T-helper 22 cell (primary cell): ENCODE measurements around the gene LTC4S.
"Not testable (repeated sequence)": the region's sequence is repeated elsewhere in the genome, so short reads cannot be mapped to it uniquely, and the experiment has no call there.

ENCODE experiments used
- DNase-seq: peaks from one replicate; pipeline ENCODE4 v3.0.0-alpha.2; 2020; ENCODE audit warnings: low read depth

Gene LTC4S

DNA sequence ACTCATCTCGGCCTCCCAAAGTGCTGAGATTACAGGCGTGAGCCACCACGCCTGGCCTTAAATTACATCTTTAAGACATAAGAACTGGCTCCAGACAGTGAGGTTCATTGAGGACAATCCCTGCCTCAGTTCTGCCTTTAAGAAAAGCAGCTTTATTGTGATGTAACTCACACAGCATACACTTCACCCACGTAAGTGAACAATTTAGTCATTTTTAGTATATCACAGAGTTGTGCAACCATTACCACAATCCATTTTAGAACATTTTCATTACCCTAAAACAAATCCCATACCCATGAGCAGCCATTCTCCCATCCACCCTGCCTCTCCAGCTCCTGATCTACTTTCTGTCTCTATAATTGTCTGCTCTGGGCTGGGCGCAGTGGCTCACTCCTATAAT, 24.0 kb upstream of the LTC4S start:
- no peak for DNase-seq

DNA sequence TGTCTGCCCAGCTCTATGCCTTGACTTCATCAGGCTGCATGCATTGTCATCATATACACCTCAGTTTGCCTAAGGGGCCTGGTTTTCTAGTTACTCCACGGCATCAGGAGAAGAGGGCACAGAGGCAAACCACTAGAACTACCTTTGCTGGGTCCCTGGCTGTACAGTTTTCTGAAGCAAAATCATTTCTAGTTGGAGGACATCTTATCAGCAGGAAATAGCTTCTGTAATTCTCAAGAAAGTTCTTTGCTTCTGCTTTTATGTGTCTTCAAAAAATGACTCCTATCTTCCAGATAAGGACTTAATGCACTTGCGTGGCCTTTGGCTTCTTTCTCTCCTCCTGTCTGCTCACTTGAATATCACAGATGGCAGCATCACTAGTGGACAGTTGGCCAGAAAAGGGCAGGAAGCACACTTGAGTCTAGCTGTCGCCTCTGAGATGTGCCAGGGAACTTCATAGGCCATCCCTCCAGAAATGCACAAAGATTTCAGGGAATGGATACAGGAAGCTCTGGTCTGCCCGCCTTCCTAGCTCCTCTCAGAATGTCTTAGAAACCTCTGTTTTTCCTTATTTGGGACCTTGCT, 22.4 kb upstream of the LTC4S start:
- DNase-seq, result no peak

DNA sequence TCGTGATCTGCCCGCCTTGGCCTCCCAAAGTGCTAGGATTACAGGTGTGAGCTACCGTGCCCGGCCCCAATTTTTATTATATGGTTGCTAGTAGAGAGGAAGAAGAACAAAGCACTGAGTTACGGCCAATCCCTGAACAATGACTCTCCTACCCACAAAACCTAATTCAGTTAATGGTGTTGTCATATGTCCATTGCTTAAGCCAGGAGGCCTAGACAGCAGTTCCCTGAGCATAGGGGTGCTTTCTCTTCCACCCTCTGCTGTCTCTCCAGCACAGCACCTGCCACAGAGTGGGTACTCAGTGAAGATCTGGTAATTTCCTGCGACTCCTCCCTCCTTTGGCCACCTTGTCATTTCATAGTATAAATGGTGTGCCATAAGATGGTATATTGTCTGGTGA, 21.4 kb upstream of the LTC4S start:
- DNase-seq, result no peak

DNA sequence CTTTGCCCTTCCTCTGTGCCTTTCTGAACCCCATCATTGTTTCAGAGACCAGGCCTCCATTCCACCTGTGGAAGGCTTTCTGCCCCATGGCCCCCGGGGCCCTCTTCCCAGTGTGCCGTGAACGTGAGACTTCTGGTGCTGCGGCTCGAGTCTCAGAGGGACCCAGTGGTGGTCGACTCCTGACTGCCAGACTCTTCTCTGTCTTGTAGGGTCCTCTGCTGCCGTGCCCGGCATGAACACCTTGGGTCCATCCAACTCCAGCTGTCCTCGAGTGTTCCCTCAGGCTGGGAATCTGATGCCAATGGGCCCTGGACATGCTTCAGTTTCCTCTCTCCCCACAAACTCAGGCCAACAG, 20.1 kb upstream of the LTC4S start:
- no peak for DNase-seq

DNA sequence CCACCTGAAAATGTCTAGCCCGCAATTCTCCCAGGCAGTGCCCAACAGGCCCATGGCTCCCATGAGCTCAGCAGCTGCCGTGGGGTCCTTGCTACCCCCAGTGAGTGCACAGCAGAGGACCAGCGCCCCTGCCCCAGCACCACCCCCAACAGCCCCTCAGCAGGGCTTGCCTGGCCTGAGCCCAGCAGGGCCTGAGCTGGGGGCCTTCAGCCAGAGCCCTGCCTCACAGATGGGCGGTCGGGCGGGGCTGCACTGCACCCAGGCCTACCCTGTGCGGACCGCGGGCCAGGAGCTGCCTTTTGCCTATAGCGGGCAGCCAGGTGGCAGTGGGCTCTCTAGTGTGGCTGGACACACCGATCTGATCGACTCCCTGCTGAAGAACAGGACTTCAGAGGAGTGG, 19.3 kb upstream of the LTC4S start:
- no peak for DNase-seq

- DNase-seq, result no peak
Measured at GRCh38 chr5:179776411-179776938, 17.3 kb upstream of the LTC4S start.

DNA sequence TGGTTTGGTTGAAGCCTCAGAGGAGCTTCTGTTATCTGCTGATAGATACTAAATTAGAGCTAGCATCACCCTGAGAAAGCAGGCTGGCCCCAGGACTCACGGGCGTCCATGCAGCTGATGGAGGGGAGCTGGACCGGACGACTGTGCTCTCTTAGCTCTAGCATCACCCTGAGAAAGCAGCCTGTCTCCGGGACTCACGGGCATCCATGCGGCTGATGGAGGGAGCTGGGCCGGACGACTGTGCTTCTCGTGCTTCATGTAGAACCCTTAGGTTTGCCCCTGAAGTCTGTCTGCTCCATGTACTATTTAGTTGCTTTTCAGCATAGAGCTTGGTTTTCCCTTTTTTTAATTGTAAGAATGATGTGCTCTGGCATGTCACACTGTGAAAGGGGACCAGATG, 16.3 kb upstream of the LTC4S start:
- DNase-seq, result no peak

DNA sequence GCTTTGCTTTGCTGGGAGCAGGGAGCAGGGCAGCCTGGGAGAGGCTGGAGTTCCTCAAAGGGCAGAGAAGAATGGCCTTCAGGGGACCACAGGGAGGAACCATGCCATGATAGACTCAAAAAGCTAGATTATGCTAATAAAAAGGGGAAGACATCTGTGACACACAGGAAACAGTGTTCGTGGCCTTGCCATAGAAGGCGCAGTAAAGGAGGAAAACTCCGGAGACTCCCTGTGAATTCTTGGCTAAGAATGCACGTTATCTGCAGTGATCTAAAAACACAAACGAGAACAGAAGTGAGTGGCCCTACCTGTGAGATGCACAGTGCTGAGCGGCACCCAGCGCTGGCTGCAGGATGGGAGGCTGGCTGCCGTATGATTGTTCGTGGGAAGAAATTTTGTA, 15.9 kb upstream of the LTC4S start:
- DNase-seq, result no peak

- DNase-seq, result no peak
Measured at GRCh38 chr5:179778591-179778990, 15.2 kb upstream of the LTC4S start.

GRCh38 chr5:179779826-179780225, 14.0 kb upstream of the LTC4S start:
- no peak for DNase-seq

- DNase-seq, result no peak
Measured at GRCh38 chr5:179780362-179780761, 13.4 kb upstream of the LTC4S start.

DNA sequence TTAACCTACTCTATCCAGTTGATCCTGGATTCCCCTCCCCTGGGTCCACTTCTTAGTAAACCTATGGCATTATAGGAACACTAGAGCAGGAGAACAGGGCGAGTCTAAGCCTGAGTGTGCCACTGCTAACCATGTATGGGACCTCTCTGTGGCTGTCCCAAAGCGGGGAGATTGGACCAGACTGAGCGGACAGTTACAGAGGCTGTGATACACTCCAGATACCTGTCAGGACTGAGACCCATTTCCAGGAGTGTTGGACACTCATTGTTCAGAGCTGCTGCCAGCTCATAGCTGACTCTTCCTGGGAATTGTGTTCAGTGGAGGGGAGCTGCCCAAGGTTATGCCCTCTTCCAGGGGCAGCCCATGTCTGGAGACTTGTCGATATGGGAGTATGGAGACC, 11.9 kb upstream of the LTC4S start:
- no peak for DNase-seq

DNA sequence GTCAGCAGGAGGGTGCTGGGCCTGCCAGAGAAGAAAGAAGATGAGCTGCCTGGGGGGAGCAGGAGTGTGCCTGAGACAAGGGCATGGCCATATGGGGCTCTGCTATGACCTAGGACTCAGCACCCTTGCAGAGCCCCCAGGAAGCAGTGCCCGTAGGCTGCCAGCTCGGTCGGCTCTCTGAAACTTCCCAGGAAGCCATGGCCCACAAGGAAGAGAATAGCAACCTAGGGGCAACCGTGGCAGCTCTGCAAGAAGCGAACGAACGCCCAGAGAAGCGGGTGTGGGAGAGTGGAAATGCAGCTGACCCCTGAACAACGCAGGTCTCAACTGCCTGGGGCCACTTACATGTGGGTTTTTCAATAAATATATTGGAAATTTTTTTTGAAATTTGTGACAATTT, 10.7 kb upstream of the LTC4S start:
- no peak for DNase-seq

DNA sequence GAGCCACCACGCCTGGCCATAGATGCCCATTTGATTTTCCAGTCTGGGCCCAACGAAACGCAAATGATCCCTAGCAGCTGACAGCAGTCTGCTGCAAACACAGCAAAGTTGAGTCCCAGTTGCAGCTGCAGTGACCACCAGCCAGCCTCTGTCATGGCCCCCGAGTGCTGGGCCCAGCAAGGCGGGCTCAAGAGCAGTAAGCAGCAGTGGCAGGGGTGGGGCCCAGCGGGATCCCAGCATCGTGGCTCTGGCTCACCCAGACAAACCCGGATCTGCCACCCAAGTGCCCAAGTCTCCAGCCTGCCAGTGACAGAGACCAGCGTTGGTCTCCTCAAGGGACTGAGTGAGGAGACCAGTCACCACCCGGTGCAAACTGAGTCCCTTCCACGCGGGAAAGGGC, 6.9 kb upstream of the LTC4S start:
- DNase-seq, result no peak

DNA sequence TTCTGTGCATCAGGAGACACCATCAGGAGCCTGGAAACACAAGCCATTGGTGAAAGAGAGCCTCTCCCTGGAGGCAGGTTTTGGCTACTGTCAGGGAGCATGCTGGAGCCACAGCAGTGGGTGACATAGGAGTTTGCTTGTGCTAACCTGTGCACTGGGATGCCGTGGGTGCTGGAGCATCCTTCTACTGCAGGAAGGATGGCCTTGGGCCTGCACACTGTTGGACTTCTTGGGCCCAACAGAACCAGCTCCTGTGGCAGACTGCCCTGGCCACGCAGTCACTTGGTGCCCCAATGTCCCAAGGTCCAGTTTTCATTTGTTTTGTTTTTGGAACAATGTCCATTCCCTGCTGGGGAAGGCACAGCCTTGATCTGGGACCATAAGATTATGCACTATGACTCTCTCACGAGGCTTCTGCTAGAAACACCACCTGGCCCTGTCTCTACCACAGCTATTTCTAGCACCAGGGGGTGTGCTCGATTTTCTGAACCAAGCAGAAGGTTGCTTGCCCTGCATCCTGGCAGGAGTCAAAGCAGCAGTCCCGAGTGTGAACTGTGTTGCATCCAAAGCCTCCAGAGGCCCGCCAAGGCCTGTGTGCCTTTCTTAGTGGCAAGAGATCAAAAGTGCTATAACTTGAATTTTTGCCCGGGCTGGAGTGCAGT, 5.5 kb upstream of the LTC4S start:
- no peak for DNase-seq

DNA sequence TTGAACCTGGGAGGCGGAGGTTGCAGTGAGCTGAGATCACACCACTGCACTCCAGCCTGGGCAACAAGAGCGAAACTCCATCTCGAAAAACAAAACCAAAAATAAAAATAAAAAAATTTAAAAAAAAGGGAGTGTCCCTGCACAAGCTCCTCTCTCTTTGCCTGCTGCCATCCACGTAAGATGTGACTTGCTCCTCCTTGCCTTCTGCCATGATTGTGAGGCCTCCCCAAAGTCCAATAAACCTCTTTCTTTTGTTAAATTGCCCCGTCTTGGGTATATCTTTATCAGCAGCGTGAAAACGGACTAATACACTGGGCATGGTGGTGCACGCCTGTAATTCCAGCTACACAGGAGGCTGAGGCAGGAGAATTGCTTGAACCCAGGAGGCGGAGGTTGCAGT, 4.5 kb upstream of the LTC4S start:
- not testable (repeated sequence) for DNase-seq

- DNase-seq, result no peak
Measured at GRCh38 chr5:179791881-179792611, 1.7 kb upstream of the LTC4S start.

- no peak for DNase-seq
Measured at GRCh38 chr5:179792612-179793467, 946 bp upstream of the LTC4S start.

- DNase-seq, result no peak
Measured at GRCh38 chr5:179794171-179794570, 385 bp downstream of the LTC4S start.

GRCh38 chr5:179794575-179794974, 789 bp downstream of the LTC4S start:
- DNase-seq, result no peak

GRCh38 chr5:179795049-179795862, 1.5 kb downstream of the LTC4S start:
- DNase-seq, result no peak
